H1 (cell line): ENCODE data around the gene BORA. TPM values are rescaled to one million over a fixed set of nuclear protein-coding genes. Genes with fewer than 3 reads are reported as not detected.

Experiments
- CTCF ChIA-PET: fragments of 300-600 bp; sonication (Branson Sonifier 250); formaldehyde crosslinking; loops from one replicate; lab custom pipeline; 2021; ENCODE audit not compliant: partially characterized antibody; lab: Charles Lee
- POLR2A ChIA-PET: fragments of 300-600 bp; sonication (Branson Sonifier 250); formaldehyde crosslinking; loops from one replicate; lab custom pipeline; 2021; ENCODE audit warnings: inconsistent platforms; ENCODE audit not compliant: partially characterized antibody; lab: Charles Lee
- DNase-seq, 2 experiments: peaks; one replicate each; pipeline versions ENCODE4 v3.0.0 to v3.0.0-alpha.2; 2010 to 2022; ENCODE audit warnings: low spot score in 2 of 2, low read depth in 1 of 2, mixed read lengths in 1 of 2
- FAIRE-seq: peaks from 2 replicates; lab custom pipeline; 2011; peaks lifted over from hg19 to GRCh38; lab: Jason Lieb, UNC
- H2AFZ ChIP-seq: 2 replicates; pipeline ENCODE4 v1.8.1; 2012; ENCODE audit warnings: low read length, inconsistent platforms
- H2AK5ac ChIP-seq: 2 replicates; pipeline ENCODE4 v1.6.1; 2013; ENCODE audit warnings: low read depth, low read length
- H2BK120ac ChIP-seq: replicated peaks from 2 replicates; pipeline ENCODE3; 2013; ENCODE audit warnings: low read depth, low read length, inconsistent platforms
- H2BK12ac ChIP-seq: 2 replicates; pipeline ENCODE4 v1.6.1; 2013; ENCODE audit warnings: low read depth, low read length
- H2BK15ac ChIP-seq: 2 replicates; pipeline ENCODE4 v1.6.1; 2013; ENCODE audit warnings: low read length
- H2BK20ac ChIP-seq: 2 replicates; pipeline ENCODE4 v1.6.1; 2013; ENCODE audit warnings: low read length
- H2BK5ac ChIP-seq: 2 replicates; pipeline ENCODE4 v1.6.1; 2013; ENCODE audit warnings: low read depth, low read length
- H3K14ac ChIP-seq: 2 replicates; pipeline ENCODE4 v1.6.1; 2013; ENCODE audit warnings: inconsistent platforms; ENCODE audit not compliant: insufficient read length
- H3K18ac ChIP-seq: 2 replicates; pipeline ENCODE4 v1.6.1; 2013; ENCODE audit warnings: low read length; ENCODE audit errors: extremely low read depth
- H3K23ac ChIP-seq: 2 replicates; pipeline ENCODE4 v1.6.1; 2013; ENCODE audit warnings: inconsistent platforms; ENCODE audit not compliant: insufficient read length
- H3K23me2 ChIP-seq: 2 replicates; pipeline ENCODE4 v1.6.1; 2013; ENCODE audit warnings: low read depth, low read length
- H3K27ac ChIP-seq: 2 replicates; pipeline ENCODE4 v1.6.1; 2011; ENCODE audit warnings: low read depth, low read length, inconsistent platforms
- H3K27me3 ChIP-seq, 4 experiments: replicated peaks in 1 of 4; 1 replicate in 1 of 4; 2 replicates in 3 of 4; pipeline versions ENCODE4 v1.6.1 to v1.8.1; 2011 to 2013; ENCODE audit warnings: low read length in 3 of 4, mild to moderate bottlenecking in 3 of 4, inconsistent platforms in 2 of 4, mixed read lengths in 2 of 4, moderate library complexity in 1 of 4; ENCODE audit not compliant: control insufficient read depth in 3 of 4, insufficient read depth in 3 of 4; ENCODE audit errors: extremely low read depth in 1 of 4
- H3K36me3 ChIP-seq, 4 experiments: 2 replicates each; pipeline versions ENCODE4 v1.6.1 to v1.8.1; 2011 to 2013; ENCODE audit warnings: mild to moderate bottlenecking in 4 of 4, low read length in 3 of 4, moderate library complexity in 2 of 4, control low read depth in 1 of 4, inconsistent platforms in 1 of 4; ENCODE audit not compliant: insufficient read depth in 4 of 4, control insufficient read depth in 2 of 4
- H3K4ac ChIP-seq: replicated peaks from 2 replicates; pipeline ENCODE3; 2013; ENCODE audit warnings: low read length, low read depth, mixed read lengths, inconsistent platforms; ENCODE audit not compliant: insufficient read length
- H3K4me1 ChIP-seq, 4 experiments: replicated peaks in 1 of 4; 1 replicate in 1 of 4; 2 replicates in 3 of 4; pipeline versions ENCODE4 v1.6.1 to v1.8.1; 2011 to 2013; ENCODE audit warnings: low read length in 3 of 4, inconsistent platforms in 2 of 4, mixed read lengths in 1 of 4; ENCODE audit not compliant: insufficient read depth in 4 of 4, control insufficient read depth in 3 of 4
- H3K4me2 ChIP-seq, 2 experiments: 2 replicates each; pipeline versions ENCODE4 v1.6.1 to v1.8.1; 2011 to 2013; ENCODE audit warnings: low read depth in 2 of 2, low read length in 2 of 2, control low read depth in 1 of 2, inconsistent platforms in 1 of 2, mild to moderate bottlenecking in 1 of 2; ENCODE audit not compliant: insufficient read depth in 1 of 2
- H3K4me3 ChIP-seq, 4 experiments: fragments of 200-600, 300-600 bp in 1 of 4; sonication (generic), shearing (Covaris generic), sonication (Bioruptor Twin) in 1 of 4; 2 replicates each; pipeline versions ENCODE4 v1.5.1 to v1.8.1; 2011 to 2016; ENCODE audit warnings: low read length in 4 of 4, low read depth in 3 of 4, control low read depth in 2 of 4, inconsistent platforms in 2 of 4, mild to moderate bottlenecking in 2 of 4, mixed read lengths in 1 of 4, moderate library complexity in 1 of 4; ENCODE audit not compliant: insufficient read depth in 2 of 4; ENCODE audit errors: extremely low read depth in 1 of 4
- H3K56ac ChIP-seq: replicated peaks from 2 replicates; pipeline ENCODE3; 2013; ENCODE audit warnings: low read depth, mild to moderate bottlenecking, mixed read lengths, low read length, inconsistent platforms; ENCODE audit not compliant: insufficient read length
- H3K79me1 ChIP-seq: 2 replicates; pipeline ENCODE4 v1.6.1; 2013; ENCODE audit warnings: low read depth, low read length, control low read depth
- H3K79me2 ChIP-seq, 2 experiments: 2 replicates each; pipeline versions ENCODE4 v1.6.1 to v1.8.1; 2012 to 2013; ENCODE audit warnings: low read length in 2 of 2, mild to moderate bottlenecking in 2 of 2, inconsistent platforms in 1 of 2; ENCODE audit not compliant: insufficient read depth in 2 of 2, control insufficient read depth in 1 of 2
- H3K9ac ChIP-seq, 4 experiments: replicated peaks in 1 of 4; 1 replicate in 1 of 4; 2 replicates in 3 of 4; pipeline versions ENCODE4 v1.6.1 to v1.8.1; 2011 to 2013; ENCODE audit warnings: low read depth in 3 of 4, low read length in 3 of 4, control low read depth in 2 of 4, mild to moderate bottlenecking in 2 of 4, moderate library complexity in 2 of 4, inconsistent platforms in 1 of 4; ENCODE audit errors: extremely low read depth in 1 of 4
- H3K9me3 ChIP-seq, 2 experiments: 2 replicates each; pipeline versions ENCODE4 v1.6.1 to v1.8.1; 2012 to 2013; ENCODE audit warnings: mild to moderate bottlenecking in 2 of 2, moderate library complexity in 2 of 2, control low read depth in 1 of 2, inconsistent platforms in 1 of 2, low read depth in 1 of 2, low read length in 1 of 2, mixed read lengths in 1 of 2; ENCODE audit not compliant: insufficient read depth in 2 of 2
- H4K20me1 ChIP-seq, 2 experiments: replicated peaks in 1 of 2; 2 replicates each; pipeline versions ENCODE3 to v1.8.1; 2011 to 2013; ENCODE audit warnings: inconsistent platforms in 2 of 2, low read length in 2 of 2, mild to moderate bottlenecking in 1 of 2; ENCODE audit not compliant: insufficient read depth in 2 of 2, control insufficient read depth in 1 of 2
- H4K5ac ChIP-seq: 2 replicates; pipeline ENCODE4 v1.6.1; 2013; ENCODE audit warnings: low read length, low read depth, mixed read lengths, inconsistent platforms; ENCODE audit not compliant: insufficient read length
- H4K8ac ChIP-seq: 2 replicates; pipeline ENCODE4 v1.8.0; 2013; ENCODE audit warnings: mild to moderate bottlenecking, moderate library complexity, low read length, inconsistent platforms; ENCODE audit not compliant: insufficient read depth; ENCODE audit errors: extremely low read depth
- H4K91ac ChIP-seq: replicated peaks from 2 replicates; pipeline ENCODE3; 2013; ENCODE audit warnings: low read length, mixed read lengths, inconsistent platforms; ENCODE audit not compliant: insufficient read length
- ASH2L ChIP-seq: fragments of 200-600, 300-600 bp; sonication (generic); IDR thresholded peaks from one replicate; pipeline ENCODE4 v1.7.1; 2017; ENCODE audit warnings: low read length
- CHD2 ChIP-seq: IDR thresholded peaks from 2 replicates; pipeline ENCODE4 v1.6.1; 2012; ENCODE audit warnings: low read length, improper control_type of control experiment
- EGR1 ChIP-seq: IDR thresholded peaks from 2 replicates; pipeline ENCODE4 v1.6.1; 2011; ENCODE audit warnings: low read depth, low read length, borderline replicate concordance
- FOSL1 ChIP-seq: IDR thresholded peaks from 2 replicates; pipeline ENCODE4 v1.6.1; 2011; ENCODE audit warnings: mild to moderate bottlenecking, low read depth, low read length, moderate library complexity; ENCODE audit not compliant: insufficient read depth
- HDAC2 ChIP-seq, 2 experiments: fragments of 300-600 bp in 1 of 2; sonication (generic) in 1 of 2; IDR thresholded peaks; 2 replicates each; pipeline ENCODE4 v1.6.1; 2011 to 2012; ENCODE audit warnings: low read depth in 2 of 2, low read length in 2 of 2, mild to moderate bottlenecking in 2 of 2, moderate library complexity in 2 of 2, borderline replicate concordance in 1 of 2, inconsistent platforms in 1 of 2
- HDAC6 ChIP-seq: IDR thresholded peaks from one replicate; pipeline ENCODE4 v1.7.1; 2012; ENCODE audit warnings: low read depth, mild to moderate bottlenecking, inconsistent platforms, low read length, moderate library complexity
- JUND ChIP-seq: IDR thresholded peaks from 2 replicates; pipeline ENCODE4 v1.6.1; 2011; ENCODE audit warnings: mild to moderate bottlenecking, improper control_type of control experiment, low read length
- KDM5A ChIP-seq: fragments of 200-600 bp; IDR thresholded peaks from 2 replicates; pipeline ENCODE4 v1.7.1; 2012; ENCODE audit warnings: mild to moderate bottlenecking, low read length, inconsistent platforms, mixed read lengths
- RAD21 ChIP-seq, 2 experiments: IDR thresholded peaks in 1 of 2; conservative IDR thresholded peaks in 1 of 2; 2 replicates each; pipeline ENCODE4 v1.6.1; 2011; ENCODE audit warnings: low read depth in 2 of 2, low read length in 2 of 2, improper control_type of control experiment in 1 of 2, inconsistent platforms in 1 of 2, mild to moderate bottlenecking in 1 of 2, moderate library complexity in 1 of 2
- RBBP5 ChIP-seq: IDR thresholded peaks from 2 replicates; pipeline ENCODE4 v1.7.1; 2012; ENCODE audit warnings: low read depth, mild to moderate bottlenecking, inconsistent platforms, low read length, moderate library complexity, borderline replicate concordance
- RXRA ChIP-seq: IDR thresholded peaks from 2 replicates; pipeline ENCODE4 v1.6.1; 2011; ENCODE audit warnings: low read depth, mild to moderate bottlenecking, low read length, moderate library complexity; ENCODE audit not compliant: insufficient read depth
- SRF ChIP-seq: IDR thresholded peaks from 2 replicates; pipeline ENCODE4 v1.6.1; 2011; ENCODE audit warnings: mild to moderate bottlenecking, low read depth, low read length, moderate library complexity
- TAF1 ChIP-seq: IDR thresholded peaks from 2 replicates; pipeline ENCODE4 v1.6.1; 2011; ENCODE audit warnings: mild to moderate bottlenecking, low read depth, low read length
- ZNF274 ChIP-seq: IDR thresholded peaks from 2 replicates; pipeline ENCODE4 v1.7.0; 2012; ENCODE audit warnings: low read length, borderline replicate concordance; ENCODE audit errors: extremely low read depth
- WGBS, 2 experiments: shearing (Covaris generic) in 1 of 2; methylation state at CpG; one replicate each; pipeline versions ENCODE4 v1.1.6 to v1.1.7; 2013 to 2015; ENCODE audit warnings: low lambda C conversion rate in 2 of 2, mixed read lengths in 2 of 2, inconsistent platforms in 1 of 2, low coverage in 1 of 2, missing lambda C conversion rate in 1 of 2; ENCODE audit not compliant: insufficient replicate concordance in 2 of 2, insufficient coverage in 1 of 2, insufficient read length in 1 of 2; ENCODE audit errors: extremely low coverage in 1 of 2, missing lambda C conversion rate in 1 of 2; 5-methylcytosine and 5-hydroxymethylcytosine counted together
- polyA plus RNA-seq, 7 experiments: library from polyadenylated mRNA; depleted of rRNA in 3 of 7; stranded (reverse) in 5 of 7; unstranded in 2 of 7; fragments of >200 nt in 5 of 7; fragments of 200-250 nt in 2 of 7; gene quantifications; 1 replicate in 5 of 7; 2 replicates in 1 of 7; 4 replicates in 1 of 7; pipeline versions ENCODE4 v1.2.1 to v1.2.3, GENCODE V29; 2011 to 2013; ENCODE audit warnings: missing spikeins in 2 of 7, mixed read lengths in 2 of 7
- total RNA-seq: library from RNA; stranded (reverse); fragmentation: NEBNext Ultra II Directional; extraction: Animal tissue kit (Norgen Biotek cat#: 25700); gene quantifications from 2 replicates; pipeline ENCODE4 v1.2.1, GENCODE V29; 2021
- TF ChIP-seq, protein P1 (sequence below): IDR thresholded peaks from 2 replicates; pipeline ENCODE4 v1.6.1; 2012; ENCODE audit warnings: inconsistent platforms

BORA gene
- total and polyA plus RNA-seq, 2 of the 8 experiments (the other 6 are each of a cell fraction or from before 2014, with no cell fraction given): 4.9 to 12.9 TPM

- Histone ChIP-seq H3K23ac (no peak overlapping the region), H3K56ac (no peak overlapping the region), H2AFZ (no peak overlapping the region), H4K20me1 (peaks cover 0 to 1% of the 10 kb centered on the region in 2 experiments), H3K9me3 (no peaks in the 10 kb centered on the region), H2BK5ac (no peak overlapping the region), H3K18ac (no peak overlapping the region), H3K4me3 (no peak overlapping the region), H2BK20ac (no peak overlapping the region), H3K27ac (no peak overlapping the region), H3K4me2 (no peak overlapping the region), H3K79me1 (no peaks in the 10 kb centered on the region), H4K8ac (no peak overlapping the region), H3K79me2 (no peaks in the 10 kb centered on the region), H3K27me3 (no peaks in the 10 kb centered on the region), H4K91ac (no peak overlapping the region), H3K4me1 (no peaks in the 10 kb centered on the region), H3K4ac (no peak overlapping the region), H2BK12ac (no peak overlapping the region), H3K14ac (no peak overlapping the region), H2AK5ac (no peak overlapping the region), H3K9ac (no peak overlapping the region), H2BK15ac (no peak overlapping the region), H2BK120ac (no peak overlapping the region), H3K23me2 (no peaks in the 10 kb centered on the region), H4K5ac (no peak overlapping the region), H3K36me3 (peaks cover 0 to 53% (median 20%) of the 10 kb centered on the region in 4 experiments; a peak in 6 of 8 replicates)
- POLR2A ChIA-PET: no interaction called here
- FAIRE-seq: no peak
- DNase-seq: no peak
- 88% methylated on average over 1 of the region's 1 CpG; no CpG with 5 or more reads in 1 of the 2 experiments for WGBS, 2 experiments
- CTCF ChIA-PET: no interaction called here
- TF ChIP-seq EGR1 (no peak), KDM5A (no peak), RAD21 (IDR thresholded peaks at IDR 0.05 in 1 of 2, conservative IDR thresholded peaks at IDR 0.05 in 1 of 2; ENCODE audit: low read depth in 2 of 2, low read length in 2 of 2) (no peak), TAF1 (no peak), HDAC6 (no peak), RBBP5 (no peak), SRF (no peak), FOSL1 (no peak), JUND (no peak), ZNF274 (no peak), RXRA (no peak), ASH2L (no peak), HDAC2 (IDR thresholded peaks at IDR 0.05; ENCODE audit: borderline replicate concordance in 1 of 2, low read depth in 2 of 2, low read length in 2 of 2) (no peak), CHD2 (no peak)
- TF ChIP-seq, protein P1, sequence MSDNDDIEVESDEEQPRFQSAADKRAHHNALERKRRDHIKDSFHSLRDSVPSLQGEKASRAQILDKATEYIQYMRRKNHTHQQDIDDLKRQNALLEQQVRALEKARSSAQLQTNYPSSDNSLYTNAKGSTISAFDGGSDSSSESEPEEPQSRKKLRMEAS: no peak
These were observed 12.3 kb downstream of the BORA start for GRCh38 chr13:72740015-72740414.
